Measurements from ENCODE around the gene CCR8.

GRCh38 chr3:39323494-39323893, 6.0 kb upstream of the CCR8 start:
- TF ChIP-seq CTCF (IDR thresholded peaks at IDR 0.05), result no peak
- no peak for TF ChIP-seq POLR2A (IDR thresholded peaks at IDR 0.05)

All from Peyer's patch (tissue), 4 donors.